Right cardiac atrium (tissue), 5 donors: ENCODE data around the gene SH2D1B. TPM values are rescaled to one million over a fixed set of nuclear protein-coding genes. Genes with fewer than 3 reads are reported as not detected.

Experiments used
- ATAC-seq, 2 donors: fragments of 200-7000 bp; cut with Tn5 transposase; one replicate each; pipeline versions ENCODE4 v1.8.0 to v1.9.1; 2020; ENCODE audit warnings: moderate library complexity in 2 of 2, mild to moderate bottlenecking in 1 of 2
- DNase-seq, 3 donors: peaks; one replicate each; pipeline ENCODE4 v3.0.0-alpha.2; 2020
- H3K27ac ChIP-seq: one replicate; pipeline ENCODE4 v1.5.1; 2013; ENCODE audit warnings: mild to moderate bottlenecking, low read length, control low read depth, moderate library complexity
- H3K27me3 ChIP-seq: one replicate; pipeline ENCODE4 v1.6.1; 2013; ENCODE audit not compliant: control insufficient read depth, insufficient read depth
- H3K4me1 ChIP-seq: one replicate; pipeline ENCODE4 v1.6.1; 2013; ENCODE audit warnings: low read length; ENCODE audit not compliant: control insufficient read depth, insufficient read depth
- H3K4me3 ChIP-seq: one replicate; pipeline ENCODE4 v1.5.1; 2013; ENCODE audit warnings: low read length, control low read depth
- H3K9me3 ChIP-seq: one replicate; pipeline ENCODE4 v1.6.1; 2013; ENCODE audit warnings: low read length; ENCODE audit not compliant: control insufficient read depth
- WGBS: extraction: QIAGEN DNeasy Blood & Tissue Kit; methylation state at CpG from one replicate; pipeline ENCODE4 v1.1.7; 2013; 5-methylcytosine and 5-hydroxymethylcytosine counted together
- intact Hi-C, 4 donors: fragments of 100-400 bp; cut with DNase I; formaldehyde crosslinking; loops; one replicate each; pipeline versions ENCODE4 v1.11.0 to v1.14.0; 2022 to 2023
- polyA plus RNA-seq: library from polyadenylated mRNA; stranded (reverse); fragments of 200-250 nt; gene quantifications from one replicate; pipeline ENCODE4 v1.2.3, GENCODE V29; 2013
- total RNA-seq, 4 donors: library from RNA; stranded (reverse); fragmentation: NEBNext Ultra II Directional; extraction: Animal tissue kit (Norgen Biotek cat#: 25700); gene quantifications; one replicate each; pipeline ENCODE4 v1.2.1, GENCODE V29; 2021
- donor health status: healthy with polysubstance abuse.
- donor health status: DM: no; HTN: yes; CAD: no.
- donor health status: DM: no; HTN: no; CAD: no.
- donor health status: DM: no; HTN: yes; CAD: no; lungs with severe emphysema.
- donor health status: DM: yes; HTN: yes; CAD: no.

The SH2D1B gene
- total and polyA plus RNA-seq, 5 donors, result 0.05 to 0.35 (median 0.11) TPM; not detected in 2

GRCh38 chr1:162381383-162381782 is 30.6 kb downstream of the SH2D1B start, which contains the start of gene C1orf226:
Gene C1orf226, plus strand, starts transcription at chr1:162381728. Its CDS starts 174 bp downstream, at chr1:162381902.
- no peak for DNase-seq
- no peaks in the 10 kb centered on the region for H3K4me1 ChIP-seq
- WGBS, result 97% methylated on average over 3 of the region's 3 CpGs
- no peak within 1 kb of the TSS for H3K27ac ChIP-seq
- no peak within 1 kb of the TSS for H3K4me3 ChIP-seq
- ATAC-seq, result peak in 1 of 2 donors; percentile 23
- intact Hi-C loops, result no loop called here
- H3K9me3 ChIP-seq, result no peaks in the 10 kb centered on the region
- no peaks in the 10 kb centered on the region for H3K27me3 ChIP-seq

GRCh38 chr1:162380061-162380846 is 31.7 kb downstream of the SH2D1B start:
- ATAC-seq (no peak), DNase-seq (no peak)
- WGBS, result 85% methylated on average over 6 of the region's 6 CpGs
- Histone ChIP-seq H3K27ac (no peak overlapping the region), H3K9me3 (no peaks in the 10 kb centered on the region), H3K4me3 (no peak overlapping the region), H3K4me1 (no peaks in the 10 kb centered on the region), H3K27me3 (no peaks in the 10 kb centered on the region)
- intact Hi-C loops, result no loop called here

GRCh38 chr1:162376691-162377090 is 35.2 kb downstream of the SH2D1B start, which contains the start of gene SPATA46:
Gene SPATA46, minus strand, starts transcription at chr1:162376854. Its CDS starts 64 bp downstream, at chr1:162376790.
- intact Hi-C loops, result no loop called here
- DNase-seq (no peak), ATAC-seq (no peak)
- 95% methylated on average over 5 of the region's 5 CpGs for WGBS
- H3K4me1 ChIP-seq, result no peaks in the 10 kb centered on the region
- H3K4me3 ChIP-seq, result no peak within 1 kb of the TSS
- H3K27me3 ChIP-seq, result no peaks in the 10 kb centered on the region
- no peak within 1 kb of the TSS for H3K27ac ChIP-seq
- H3K9me3 ChIP-seq, result no peaks in the 10 kb centered on the region

GRCh38 chr1:162375463-162375862 is 36.5 kb downstream of the SH2D1B start:
- intact Hi-C loops, result no loop called here
- no peaks in the 10 kb centered on the region for H3K27me3 ChIP-seq
- no peak overlapping the region for H3K4me3 ChIP-seq
- WGBS, result 81% methylated on average over 8 of the region's 8 CpGs
- no peak overlapping the region for H3K27ac ChIP-seq
- no peaks in the 10 kb centered on the region for H3K9me3 ChIP-seq
- no peak for DNase-seq
- no peak for ATAC-seq
- H3K4me1 ChIP-seq, result no peaks in the 10 kb centered on the region

- WGBS, result 83% methylated on average over 9 of the region's 9 CpGs
- ATAC-seq, result no peak
- H3K4me1 ChIP-seq, result no peaks in the 10 kb centered on the region
- H3K4me3 ChIP-seq, result no peak overlapping the region
- DNase-seq, result no peak
- no peak overlapping the region for H3K27ac ChIP-seq
- H3K27me3 ChIP-seq, result no peaks in the 10 kb centered on the region
- intact Hi-C loops, result no loop called here
- no peaks in the 10 kb centered on the region for H3K9me3 ChIP-seq
Measured at GRCh38 chr1:162374406-162374805, 37.5 kb downstream of the SH2D1B start.

DNA sequence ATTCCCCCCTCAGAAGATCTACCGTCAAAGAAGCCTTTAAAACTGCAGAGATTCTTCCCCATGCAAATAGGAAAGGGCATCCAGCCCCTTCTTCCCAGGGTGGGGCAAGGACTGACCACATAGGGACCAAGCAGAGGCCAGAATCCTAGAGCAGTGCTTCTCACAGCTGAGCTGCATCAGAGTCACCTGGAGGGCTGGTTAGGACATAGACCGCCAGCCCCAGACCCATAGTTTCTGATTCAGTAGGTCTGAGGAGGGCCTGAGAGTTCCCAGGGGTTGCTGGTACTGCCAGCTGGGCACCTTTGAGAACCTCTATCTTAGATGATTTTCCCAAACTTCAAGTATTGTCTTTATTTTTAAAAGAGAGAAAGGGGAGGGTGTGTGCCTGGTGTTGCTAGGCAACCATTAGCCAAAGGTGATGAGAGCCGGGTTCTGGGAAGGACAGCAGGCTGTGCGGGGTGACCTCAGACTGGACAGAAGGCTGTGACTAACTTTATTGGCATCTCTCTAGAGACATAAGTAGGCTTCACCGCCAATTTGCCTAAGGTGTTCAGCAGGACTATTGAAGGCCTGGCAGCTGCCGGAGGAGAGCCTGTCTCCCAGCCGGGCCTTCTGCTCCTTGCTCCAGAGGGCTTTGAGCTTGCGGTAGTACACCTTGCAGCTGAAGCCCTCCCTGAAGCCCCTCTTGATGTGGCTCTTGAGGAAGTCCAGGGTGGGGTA is 38.2 kb downstream of the SH2D1B start:
- Histone ChIP-seq H3K9me3 (no peaks in the 10 kb centered on the region), H3K27me3 (no peaks in the 10 kb centered on the region), H3K4me1 (no peaks in the 10 kb centered on the region), H3K4me3 (no peak overlapping the region), H3K27ac (no peak overlapping the region)
- ATAC-seq (no peak), DNase-seq (no peak)
- intact Hi-C loops, result no loop called here
- WGBS, result 90% methylated on average over 8 of the region's 8 CpGs

GRCh38 chr1:162373072-162373427 is 38.9 kb downstream of the SH2D1B start:
- no peaks in the 10 kb centered on the region for H3K4me1 ChIP-seq
- no peak overlapping the region for H3K27ac ChIP-seq
- intact Hi-C loops, result no loop called here
- no peak for ATAC-seq
- no peak overlapping the region for H3K4me3 ChIP-seq
- no peak for DNase-seq
- H3K9me3 ChIP-seq, result no peaks in the 10 kb centered on the region
- H3K27me3 ChIP-seq, result no peaks in the 10 kb centered on the region
- WGBS, result 75% methylated on average over 1 of the region's 1 CpG

GRCh38 chr1:162372159-162373071 is 39.5 kb downstream of the SH2D1B start:
- H3K27me3 ChIP-seq, result no peaks in the 10 kb centered on the region
- ATAC-seq (peak in 1 of 2 donors; percentile 10), DNase-seq (no peak)
- WGBS, result 55% methylated on average over 13 of the region's 13 CpGs
- no peaks in the 10 kb centered on the region for H3K9me3 ChIP-seq
- H3K4me3 ChIP-seq, result no peak overlapping the region
- H3K27ac ChIP-seq, result no peak overlapping the region
- intact Hi-C loops, result no loop called here
- no peaks in the 10 kb centered on the region for H3K4me1 ChIP-seq

DNA sequence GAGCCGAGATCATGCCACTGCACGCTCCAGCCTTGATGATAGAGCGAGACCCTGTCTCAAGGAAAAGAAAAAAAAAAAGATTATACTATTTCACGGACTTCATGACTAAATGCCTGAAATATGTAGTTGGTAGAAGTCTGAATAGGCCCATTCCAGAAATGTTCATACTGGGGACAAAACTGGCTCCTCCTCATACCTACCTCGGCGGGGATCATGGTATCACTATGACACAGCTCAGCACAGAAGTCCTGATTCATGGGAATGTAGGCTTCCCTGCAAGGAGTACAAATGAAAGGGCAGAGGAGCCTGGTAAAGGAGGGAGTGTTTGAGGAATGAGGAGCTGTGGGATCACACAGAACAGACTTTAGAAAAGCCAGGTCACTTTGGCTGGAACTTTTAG is 40.3 kb downstream of the SH2D1B start:
- no peaks in the 10 kb centered on the region for H3K27me3 ChIP-seq
- WGBS, result 90% methylated on average over 6 of the region's 6 CpGs
- DNase-seq, result no peak
- no peak for ATAC-seq
- no peak overlapping the region for H3K4me3 ChIP-seq
- intact Hi-C loops, result no loop called here
- H3K4me1 ChIP-seq, result no peaks in the 10 kb centered on the region
- no peaks in the 10 kb centered on the region for H3K9me3 ChIP-seq
- no peak overlapping the region for H3K27ac ChIP-seq

- intact Hi-C loops, result no loop called here
- no peak for ATAC-seq
- WGBS, result 96% methylated on average over 3 of the region's 3 CpGs
Measured at GRCh38 chr1:162370721-162371120, 41.2 kb downstream of the SH2D1B start.

More at GRCh38 chr1:162370721-162371120, 41.2 kb downstream of the SH2D1B start:
- Histone ChIP-seq H3K4me1 (no peaks in the 10 kb centered on the region), H3K27ac (no peak overlapping the region), H3K9me3 (no peaks in the 10 kb centered on the region), H3K27me3 (no peaks in the 10 kb centered on the region), H3K4me3 (no peak overlapping the region)
- no peak for DNase-seq
